Measurements from ENCODE around the gene TMEM221. TPM values are rescaled to one million over a fixed set of nuclear protein-coding genes. Genes with fewer than 3 reads are reported as not detected.

The TMEM221 gene
- polyA plus RNA-seq (ENCODE audit: insufficient read length in 4 of 4) = 1 to 10 TPM; 2.2 to 3.5 (median 2.8) TPM

- no peak for DNase-seq (ENCODE audit: low read depth in 4 of 4, low spot score in 3 of 4)
These were observed at the start of gene TMEM221 for GRCh38 chr19:17448131-17448967. Gene TMEM221, minus strand, starts transcription at chr19:17448668. Its CDS starts 206 bp downstream, at chr19:17448462.

- no peak for DNase-seq (ENCODE audit: low read depth in 4 of 4, low spot score in 3 of 4)
These were observed 48.8 kb upstream of the TMEM221 start for GRCh38 chr19:17497149-17497798.

GRCh38 chr19:17496337-17496997 is 48.0 kb upstream of the TMEM221 start:
- no peak for DNase-seq (ENCODE audit: low read depth in 4 of 4, low spot score in 3 of 4)

- DNase-seq (ENCODE audit: low read depth in 4 of 4, low spot score in 3 of 4) = no peak
These were observed 47.3 kb upstream of the TMEM221 start for GRCh38 chr19:17495639-17496296.

GRCh38 chr19:17491287-17491686 is 42.8 kb upstream of the TMEM221 start:
- DNase-seq (ENCODE audit: low read depth in 4 of 4, low spot score in 3 of 4) = no peak

GRCh38 chr19:17490411-17490810 is 41.9 kb upstream of the TMEM221 start:
- DNase-seq (ENCODE audit: low read depth in 4 of 4, low spot score in 3 of 4) = no peak

- DNase-seq (ENCODE audit: low read depth in 4 of 4, low spot score in 3 of 4) = no peak
These were observed 41.0 kb upstream of the TMEM221 start for GRCh38 chr19:17489392-17490030.

- DNase-seq (ENCODE audit: low read depth in 4 of 4, low spot score in 3 of 4) = peak in 1 of 4 donors; percentile 60
These were observed 40.3 kb upstream of the TMEM221 start for GRCh38 chr19:17488593-17489391.

- no peak for DNase-seq (ENCODE audit: low read depth in 4 of 4, low spot score in 3 of 4)
These were observed 39.0 kb upstream of the TMEM221 start for GRCh38 chr19:17487284-17488121.

GRCh38 chr19:17486545-17487240 is 38.2 kb upstream of the TMEM221 start:
- no peak for DNase-seq (ENCODE audit: low read depth in 4 of 4, low spot score in 3 of 4)

GRCh38 chr19:17484520-17485185 is 36.2 kb upstream of the TMEM221 start:
- no peak for DNase-seq (ENCODE audit: low read depth in 4 of 4, low spot score in 3 of 4)

GRCh38 chr19:17483605-17484002 is 35.1 kb upstream of the TMEM221 start:
- DNase-seq (ENCODE audit: low read depth in 4 of 4, low spot score in 3 of 4) = no peak

- DNase-seq (ENCODE audit: low read depth in 4 of 4, low spot score in 3 of 4) = no peak
These were observed 34.6 kb upstream of the TMEM221 start for GRCh38 chr19:17482877-17483604.

- DNase-seq (ENCODE audit: low read depth in 4 of 4, low spot score in 3 of 4) = no peak
These were observed 33.5 kb upstream of the TMEM221 start for GRCh38 chr19:17481986-17482385.

GRCh38 chr19:17479325-17479791 is 30.9 kb upstream of the TMEM221 start:
- DNase-seq (ENCODE audit: low read depth in 4 of 4, low spot score in 3 of 4) = no peak

- no peak for DNase-seq (ENCODE audit: low read depth in 4 of 4, low spot score in 3 of 4)
These were observed 27.2 kb upstream of the TMEM221 start for GRCh38 chr19:17475541-17476115.

Measured in right renal pelvis (tissue), 4 donors.